ES-I3 (cell line): ENCODE data around the gene HACD1.
"Not testable (repeated sequence)": the region's sequence is repeated elsewhere in the genome, so short reads cannot be mapped to it uniquely, and the experiment has no call there.

Experiments
- H3K36me3 ChIP-seq: 2 replicates; pipeline ENCODE4 v1.6.1; 2013; ENCODE audit warnings: mild to moderate bottlenecking, low read length, control low read depth, moderate library complexity; ENCODE audit not compliant: insufficient read depth
- H3K4me1 ChIP-seq: 2 replicates; pipeline ENCODE4 v1.6.1; 2013; ENCODE audit warnings: mild to moderate bottlenecking, control low read depth, low read length; ENCODE audit not compliant: insufficient read depth
- H3K9ac ChIP-seq: 2 replicates; pipeline ENCODE4 v1.6.1; 2013; ENCODE audit warnings: low read depth, mild to moderate bottlenecking, low read length, moderate library complexity
- H3K9me3 ChIP-seq: 2 replicates; pipeline ENCODE4 v1.6.1; 2013; ENCODE audit warnings: mild to moderate bottlenecking, low read length, moderate library complexity; ENCODE audit not compliant: control insufficient read depth, insufficient read depth

The HACD1 gene

DNA sequence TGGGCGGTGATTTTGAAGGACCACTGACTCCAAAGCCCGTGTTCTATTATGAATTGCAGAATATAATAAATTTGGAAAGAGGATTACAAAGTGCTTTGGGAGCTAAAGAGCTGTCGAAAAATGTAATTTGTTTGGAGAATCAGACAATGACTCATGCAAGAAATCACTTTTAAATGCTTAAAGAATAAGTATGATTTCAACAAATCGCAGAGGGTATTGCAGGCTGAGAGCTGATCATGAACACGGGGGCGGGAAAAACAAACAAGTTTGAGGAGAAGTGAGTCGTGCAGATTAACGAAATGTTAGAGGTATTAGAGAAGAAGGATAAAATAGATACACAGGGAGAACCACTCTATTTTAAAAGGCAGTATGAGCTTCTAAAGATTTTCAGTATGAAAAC, 4.9 kb upstream of the HACD1 start:
- Histone ChIP-seq H3K36me3 (no peaks in the 10 kb centered on the region), H3K4me1 (no peaks in the 10 kb centered on the region)

DNA sequence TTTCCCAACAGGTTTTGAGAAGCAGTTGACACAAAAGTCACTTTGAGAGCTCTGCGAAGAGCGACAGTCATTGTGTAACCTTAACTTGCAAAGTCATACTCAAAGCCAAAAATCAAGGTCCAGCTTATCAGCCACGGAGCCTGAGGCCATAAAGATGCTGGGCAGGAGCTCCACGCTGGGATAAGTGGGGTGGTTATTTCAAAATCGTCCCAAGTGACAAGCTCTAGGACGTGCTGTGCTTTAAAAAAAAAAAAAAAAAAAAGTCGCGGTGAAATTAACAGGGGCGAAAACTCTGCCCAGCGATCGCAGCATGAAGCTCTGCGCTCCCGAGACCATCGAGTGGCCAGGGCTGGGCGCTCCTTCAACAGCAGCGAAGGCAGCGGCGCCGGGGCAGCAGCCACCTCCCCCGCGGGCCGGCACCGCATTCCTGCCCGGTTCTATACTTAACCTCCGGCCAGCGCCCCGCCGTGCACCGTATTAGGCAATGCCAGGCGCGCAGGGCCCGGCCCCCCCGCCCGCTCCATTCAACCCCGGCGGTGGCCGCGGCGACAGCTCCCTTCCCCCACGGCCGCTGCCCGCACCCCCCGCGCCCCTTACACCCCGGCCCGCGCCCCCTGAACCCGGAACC, 657 bp downstream of the HACD1 start:
- H3K9ac ChIP-seq = peak overlapping the region; percentile 87
- no peaks in the 10 kb centered on the region for H3K9me3 ChIP-seq
- H3K36me3 ChIP-seq = no peaks in the 10 kb centered on the region
- H3K4me1 ChIP-seq = no peaks in the 10 kb centered on the region

More for the DNA sequence above, 4.9 kb upstream of the HACD1 start:
- Histone ChIP-seq H3K9me3 (no peaks in the 10 kb centered on the region), H3K9ac (no peak overlapping the region)

DNA sequence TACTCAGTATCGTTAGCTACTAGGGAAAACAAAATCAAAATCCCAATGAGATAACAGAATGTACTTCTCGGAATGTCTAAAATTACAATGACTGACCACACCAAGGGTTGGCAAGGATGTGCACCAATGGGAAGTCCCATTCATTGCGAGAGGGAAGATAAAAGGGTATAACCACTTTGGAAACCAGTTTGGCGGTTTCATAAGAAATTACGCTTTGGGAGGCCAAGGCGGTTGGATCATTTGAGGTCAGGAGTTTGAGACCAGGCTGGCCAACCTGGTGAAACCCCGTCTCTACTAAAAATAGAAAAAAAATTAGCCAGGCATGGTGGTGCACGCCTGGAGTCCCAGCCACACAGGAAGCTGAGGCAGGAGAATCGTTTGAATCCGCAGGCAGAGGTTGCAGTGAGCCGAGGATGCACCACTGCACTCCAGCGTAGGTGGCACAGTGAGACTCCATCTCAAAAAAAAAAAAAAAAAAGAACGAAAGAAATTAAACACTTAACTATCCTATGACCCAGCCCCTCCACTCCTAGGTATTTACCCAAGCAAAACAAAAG, 7.6 kb downstream of the HACD1 start:
- no peak overlapping the region for H3K9ac ChIP-seq
- no peaks in the 10 kb centered on the region for H3K9me3 ChIP-seq
- no peaks in the 10 kb centered on the region for H3K4me1 ChIP-seq
- no peaks in the 10 kb centered on the region for H3K36me3 ChIP-seq

GRCh38 chr10:17607603-17608332, 9.4 kb downstream of the HACD1 start:
- no peaks in the 10 kb centered on the region for H3K36me3 ChIP-seq
- no peak overlapping the region for H3K9ac ChIP-seq
- no peaks in the 10 kb centered on the region for H3K9me3 ChIP-seq
- no peaks in the 10 kb centered on the region for H3K4me1 ChIP-seq

GRCh38 chr10:17607060-17607459, 10.1 kb downstream of the HACD1 start:
- Histone ChIP-seq H3K4me1 (no peaks in the 10 kb centered on the region), H3K9ac (no peak overlapping the region), H3K9me3 (no peaks in the 10 kb centered on the region), H3K36me3 (no peaks in the 10 kb centered on the region)

GRCh38 chr10:17606547-17607040, 10.6 kb downstream of the HACD1 start:
- no peaks in the 10 kb centered on the region for H3K36me3 ChIP-seq
- no peaks in the 10 kb centered on the region for H3K9me3 ChIP-seq
- H3K4me1 ChIP-seq = no peaks in the 10 kb centered on the region
- no peak overlapping the region for H3K9ac ChIP-seq

DNA sequence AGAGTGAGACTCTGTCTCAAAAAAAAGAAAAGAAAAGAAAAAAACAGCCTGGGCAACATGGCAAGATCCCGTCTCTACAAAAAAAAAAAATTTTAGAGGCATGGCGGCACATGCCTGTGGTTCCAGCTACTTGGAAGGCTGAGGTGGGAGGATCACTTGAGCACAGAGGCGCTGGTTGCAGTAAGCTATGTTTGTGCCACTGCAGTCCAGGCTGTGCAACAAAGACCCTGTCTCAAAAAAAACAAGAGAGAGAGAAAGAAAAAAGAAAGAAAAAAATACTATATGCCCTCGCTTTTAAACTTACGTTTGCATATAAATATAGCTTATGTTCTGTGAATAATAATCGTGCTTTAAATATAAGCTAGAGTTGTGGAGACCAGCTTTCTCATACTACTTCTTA, 11.2 kb downstream of the HACD1 start:
- Histone ChIP-seq H3K4me1 (no peaks in the 10 kb centered on the region), H3K9me3 (no peaks in the 10 kb centered on the region), H3K36me3 (no peaks in the 10 kb centered on the region), H3K9ac (no peak overlapping the region)

DNA sequence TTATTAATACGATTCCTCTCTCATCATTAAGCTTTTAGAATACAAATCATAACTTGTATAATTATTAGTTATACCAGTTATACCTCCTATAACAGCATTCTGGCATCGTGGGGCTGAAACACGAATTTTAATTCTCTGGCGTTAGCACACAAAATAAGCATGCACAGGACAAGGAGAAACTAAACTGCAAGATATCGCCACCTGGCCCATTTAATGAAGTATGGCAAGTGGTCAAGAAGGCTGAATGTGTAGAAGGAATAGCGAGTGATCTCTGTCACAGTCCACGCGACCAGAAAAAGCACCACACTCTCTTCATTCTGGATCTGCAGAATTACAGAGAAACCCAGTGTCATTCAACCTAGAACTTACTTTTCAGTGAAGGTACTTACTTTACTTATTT, 18.1 kb downstream of the HACD1 start:
- Histone ChIP-seq H3K4me1 (no peaks in the 10 kb centered on the region), H3K9me3 (no peaks in the 10 kb centered on the region), H3K36me3 (no peaks in the 10 kb centered on the region; the same call in 1 of the 2 replicates), H3K9ac (no peak overlapping the region)

- no peaks in the 10 kb centered on the region for H3K9me3 ChIP-seq
- H3K9ac ChIP-seq = no peak overlapping the region
- no peaks in the 10 kb centered on the region; the same call in 1 of the 2 replicates for H3K36me3 ChIP-seq
- H3K4me1 ChIP-seq = no peaks in the 10 kb centered on the region
Measured at GRCh38 chr10:17597386-17597785, 19.8 kb downstream of the HACD1 start.

GRCh38 chr10:17590969-17591645, 26.1 kb downstream of the HACD1 start:
- H3K9me3 ChIP-seq = no peaks in the 10 kb centered on the region
- H3K36me3 ChIP-seq = no peaks in the 10 kb centered on the region
- no peaks in the 10 kb centered on the region for H3K4me1 ChIP-seq
- no peak overlapping the region for H3K9ac ChIP-seq

GRCh38 chr10:17589316-17589715, 27.9 kb downstream of the HACD1 start:
- H3K9ac ChIP-seq, H3K4me1 ChIP-seq, H3K36me3 ChIP-seq, H3K9me3 ChIP-seq: not testable (repeated sequence)

DNA sequence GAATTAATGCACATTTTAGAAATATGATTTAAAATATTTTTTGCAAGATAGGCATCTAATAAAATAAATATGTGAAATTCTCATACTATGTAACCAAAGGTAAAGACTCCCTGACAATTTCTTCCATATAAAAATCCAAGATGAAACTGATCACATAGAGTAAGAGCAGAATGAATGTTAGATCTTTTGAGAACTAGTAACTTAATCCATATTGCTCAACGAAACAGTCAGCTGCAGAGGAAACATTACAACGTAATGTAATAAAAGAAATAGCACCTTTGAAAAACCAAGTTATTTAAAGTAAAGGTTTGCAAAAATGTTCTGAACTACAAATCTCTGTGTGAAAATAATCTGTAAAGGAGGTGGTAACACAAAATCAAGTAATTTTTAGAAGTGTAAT, 28.8 kb downstream of the HACD1 start:
- Histone ChIP-seq H3K36me3 (no peaks in the 10 kb centered on the region), H3K4me1 (no peaks in the 10 kb centered on the region), H3K9ac (no peak overlapping the region), H3K9me3 (no peaks in the 10 kb centered on the region)

DNA sequence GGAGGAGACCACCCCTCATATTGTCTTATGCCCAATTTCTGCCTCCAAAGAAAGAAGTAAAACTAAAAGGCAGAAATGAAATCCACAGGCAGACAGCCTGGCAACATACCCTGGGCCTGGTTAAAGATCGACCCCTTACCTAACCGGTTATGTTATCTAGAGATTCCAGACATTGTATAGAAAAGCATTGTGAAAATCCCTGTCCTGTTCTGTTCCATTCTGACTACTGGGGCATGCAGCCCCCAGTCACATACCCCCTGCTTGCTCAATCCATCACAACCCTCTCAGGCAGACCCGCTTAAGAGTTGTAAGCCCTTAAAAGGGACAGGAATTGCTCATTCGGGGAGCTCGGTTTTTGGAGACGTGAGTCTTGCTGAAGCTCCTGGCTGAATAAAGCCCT, 29.9 kb downstream of the HACD1 start:
- H3K36me3 ChIP-seq, H3K9ac ChIP-seq, H3K9me3 ChIP-seq, H3K4me1 ChIP-seq: not testable (repeated sequence)

DNA sequence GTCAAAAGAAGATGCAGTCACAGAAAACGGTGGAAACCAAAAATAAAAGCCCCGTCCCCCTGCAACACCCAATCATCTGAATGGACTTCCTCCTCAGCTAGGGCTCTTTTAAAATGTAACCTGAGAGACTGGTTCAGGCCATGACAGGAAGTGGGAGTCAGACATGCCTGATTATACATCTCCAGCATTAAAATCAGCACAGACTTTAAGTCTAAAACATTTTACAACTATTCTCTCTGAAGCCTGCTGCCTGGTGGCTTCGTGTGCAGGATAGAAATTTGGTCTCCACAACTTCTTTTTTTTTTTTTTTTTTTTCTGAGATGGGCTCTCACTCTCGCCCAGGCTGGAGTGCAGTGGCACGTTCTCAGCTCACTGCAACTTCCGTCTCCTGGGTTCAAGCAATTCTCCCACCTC, 30.3 kb downstream of the HACD1 start:
- no peaks in the 10 kb centered on the region for H3K36me3 ChIP-seq
- H3K9me3 ChIP-seq = no peaks in the 10 kb centered on the region
- H3K9ac ChIP-seq = no peak overlapping the region
- no peaks in the 10 kb centered on the region for H3K4me1 ChIP-seq
